GM12891 (cell line): ENCODE results near the gene INO80C.

Experiments
- POLR2A ChIP-seq: IDR thresholded peaks from 2 replicates; pipeline ENCODE4 v1.6.1; 2011; ENCODE audit warnings: low read depth, low read length, control low read depth
- POLR2AphosphoS5 ChIP-seq: IDR thresholded peaks from 2 replicates; pipeline ENCODE4 v1.6.1; 2011; ENCODE audit warnings: low read depth, low read length, control low read depth

- no peak for TF ChIP-seq POLR2AphosphoS5
- no peak for TF ChIP-seq POLR2A
Measured at GRCh38 chr18:35478520-35479435, 19.0 kb downstream of the INO80C start.
